GM21825 (cell line): ENCODE data around the gene ITPRIPL2.

ENCODE experiments used
- ATAC-seq: cut with Tn5 transposase; IDR thresholded peaks from one replicate; pipeline ENCODE4 v1.9.1; 2021; ENCODE audit warnings: mild to moderate bottlenecking, moderate library complexity; ENCODE audit not compliant: unreplicated experiment

Gene ITPRIPL2

DNA sequence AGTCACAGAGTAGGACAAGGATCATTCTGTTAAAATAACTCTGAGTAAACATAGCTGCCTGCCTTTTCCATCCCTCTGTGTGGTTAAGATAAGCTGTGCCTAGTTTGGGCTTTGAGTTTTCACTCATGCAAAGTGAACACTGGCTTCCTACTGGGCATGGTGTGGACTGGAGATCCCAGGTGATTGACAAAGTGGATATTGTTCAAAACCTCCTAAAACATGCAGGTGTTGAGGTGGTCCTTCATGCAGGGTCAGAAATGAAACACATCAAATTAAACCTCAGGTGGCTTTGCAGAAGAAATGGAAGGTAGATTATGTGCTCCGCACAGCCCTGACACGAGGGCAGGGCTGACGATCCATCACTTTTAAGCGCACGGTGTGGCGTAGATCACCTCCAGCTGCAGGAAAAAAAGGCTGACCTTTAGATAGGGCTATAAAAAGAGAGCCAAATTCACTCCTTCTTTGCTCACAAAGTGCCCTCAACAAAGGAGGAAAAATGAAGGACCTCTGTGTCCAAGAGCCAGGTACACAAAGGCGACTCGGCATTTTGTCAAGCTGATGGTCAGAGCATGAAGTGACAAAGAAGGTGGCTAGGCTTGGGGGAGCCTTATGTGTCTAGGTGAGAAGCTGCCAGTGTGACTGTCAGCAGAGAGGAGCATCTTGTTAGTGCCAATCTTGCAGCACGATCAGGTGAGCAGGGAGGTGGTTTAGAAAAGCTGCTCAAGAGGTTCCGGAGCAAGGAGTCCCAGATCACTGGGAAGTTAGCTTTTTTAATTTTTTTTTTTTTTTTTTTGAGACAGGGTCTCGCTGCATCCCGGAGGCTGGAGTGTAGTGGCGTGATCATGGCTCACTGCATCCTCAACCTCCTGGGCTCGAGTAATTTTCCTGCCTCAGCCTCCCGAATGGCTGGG, 19.9 kb upstream of the ITPRIPL2 start:
- no peak for ATAC-seq

DNA sequence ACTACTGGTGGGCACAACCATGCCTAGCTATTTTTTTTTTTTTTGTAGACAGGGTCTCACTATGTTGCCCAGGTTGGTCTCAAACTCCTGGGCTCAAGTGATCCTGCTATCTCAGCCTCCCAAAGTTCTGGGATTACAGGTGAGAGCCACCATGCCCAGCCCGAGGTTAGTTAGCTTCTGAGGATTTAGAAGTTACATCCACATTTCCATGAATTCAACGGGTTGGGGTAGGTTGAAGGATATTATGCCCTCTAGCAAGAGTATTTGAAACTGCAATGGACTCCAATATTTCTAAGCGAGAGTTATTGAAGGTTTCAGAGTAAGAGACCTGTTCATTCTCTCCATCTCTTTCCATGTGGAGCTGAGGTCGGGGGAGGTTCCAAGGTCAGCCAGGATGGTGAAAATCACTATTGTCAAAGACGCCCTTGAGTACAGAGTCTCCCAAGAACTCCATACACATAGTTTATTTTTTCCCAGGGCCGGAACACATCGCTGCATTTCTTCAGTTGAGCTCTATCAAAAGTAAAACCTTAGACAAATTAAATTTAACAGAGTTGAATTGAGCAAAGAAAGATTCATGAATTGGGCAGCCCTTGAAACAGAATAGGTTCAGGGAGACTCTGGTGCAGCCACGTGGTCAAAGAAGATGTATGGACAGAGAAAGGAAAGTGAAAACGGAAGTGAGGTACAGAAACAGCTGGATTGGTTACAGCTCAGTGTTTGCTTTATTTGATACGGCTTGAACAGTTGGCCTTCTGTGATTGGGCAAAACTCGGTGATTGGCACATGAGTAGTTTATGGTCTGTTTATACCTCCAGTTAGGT, 19.0 kb upstream of the ITPRIPL2 start:
- no peak for ATAC-seq

DNA sequence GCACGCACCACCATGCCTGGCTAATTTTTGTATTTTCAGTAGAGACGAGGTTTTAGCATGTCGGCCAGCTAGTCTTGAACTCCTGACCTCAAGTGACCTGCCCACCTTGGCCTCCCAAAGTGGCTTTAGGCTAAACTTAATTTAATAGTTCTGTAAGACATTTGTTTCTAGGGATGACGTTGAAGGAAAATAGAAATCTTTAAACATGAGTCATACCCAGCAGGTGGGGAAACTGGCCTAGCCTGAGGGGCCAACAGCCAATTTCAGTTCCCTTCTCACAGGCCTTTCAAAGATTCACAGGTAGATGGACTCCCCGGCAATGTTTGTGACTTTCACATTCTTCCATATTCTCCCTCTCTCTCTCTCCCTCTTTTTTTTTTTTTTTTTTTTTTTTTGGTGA, 18.1 kb upstream of the ITPRIPL2 start:
- no peak for ATAC-seq

DNA sequence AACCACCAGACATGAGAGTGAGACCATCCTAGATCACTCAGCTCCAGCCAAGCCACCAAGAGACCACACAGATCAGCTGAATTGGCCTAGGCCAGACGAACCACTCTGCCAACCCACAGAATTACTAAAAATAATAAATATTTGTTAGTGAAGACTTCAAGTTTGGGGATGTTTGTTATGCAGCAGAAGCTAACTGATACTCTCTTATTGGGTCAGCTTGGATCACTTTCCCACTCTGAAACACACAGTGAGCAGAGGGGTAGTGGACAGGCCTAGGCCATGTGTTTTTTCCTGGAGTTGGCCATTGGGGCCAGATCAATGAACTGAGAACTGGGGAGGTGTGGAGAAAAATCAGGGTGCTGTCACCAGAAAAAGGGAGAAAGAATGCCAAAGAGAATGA, 15.6 kb upstream of the ITPRIPL2 start:
- no peak for ATAC-seq

DNA sequence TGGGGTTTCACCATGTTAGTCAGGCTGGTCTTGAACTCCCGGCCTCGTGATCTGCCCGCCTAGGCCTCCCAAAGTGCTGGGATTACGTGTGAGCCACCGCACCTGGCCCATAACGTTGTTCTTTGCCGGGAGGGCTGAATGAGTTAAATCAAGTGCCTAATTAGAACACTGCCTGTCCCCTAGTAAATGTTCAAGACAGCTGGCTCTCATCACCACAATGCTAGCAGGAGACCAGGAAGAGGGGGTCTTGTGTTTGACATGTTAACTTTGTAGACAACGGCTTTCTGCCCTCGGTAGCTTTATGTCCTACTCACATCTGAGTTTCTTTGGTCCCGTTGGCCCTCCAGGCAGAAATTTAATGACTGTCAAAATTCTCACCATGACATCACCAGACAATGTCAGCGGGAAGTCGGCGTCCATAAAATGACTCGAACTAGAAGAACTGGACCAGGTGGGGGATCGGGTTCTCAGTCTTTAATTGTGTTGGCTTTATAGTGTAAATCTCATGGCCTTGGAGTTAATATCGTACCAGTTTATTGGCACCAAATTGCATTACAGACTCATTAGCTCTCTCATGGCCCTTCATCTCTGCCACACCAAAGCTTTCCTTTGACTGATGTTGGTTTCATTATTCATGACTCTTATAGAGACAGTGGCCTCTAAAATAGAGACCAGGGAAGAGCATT, 11.4 kb upstream of the ITPRIPL2 start:
- no peak for ATAC-seq

DNA sequence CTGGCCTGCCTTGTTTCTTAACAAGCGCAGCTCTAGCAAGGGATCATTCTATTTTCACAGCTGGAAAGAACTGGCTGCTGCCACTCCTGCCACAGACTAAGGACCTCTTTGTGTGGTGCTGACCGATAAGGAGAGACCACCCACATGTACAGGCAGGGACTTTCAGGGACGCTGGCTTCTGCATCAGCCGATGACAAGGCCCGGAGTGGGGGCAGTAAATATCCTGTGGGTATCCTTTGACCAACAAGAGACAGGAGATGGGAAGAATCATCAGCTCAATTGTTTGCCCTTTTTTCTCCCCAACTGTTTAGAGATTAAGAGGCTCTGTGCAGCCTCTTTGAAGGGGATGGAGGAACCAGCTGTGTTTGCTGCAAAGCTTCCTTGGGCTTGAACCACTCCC, 9.2 kb upstream of the ITPRIPL2 start:
- no peak for ATAC-seq

DNA sequence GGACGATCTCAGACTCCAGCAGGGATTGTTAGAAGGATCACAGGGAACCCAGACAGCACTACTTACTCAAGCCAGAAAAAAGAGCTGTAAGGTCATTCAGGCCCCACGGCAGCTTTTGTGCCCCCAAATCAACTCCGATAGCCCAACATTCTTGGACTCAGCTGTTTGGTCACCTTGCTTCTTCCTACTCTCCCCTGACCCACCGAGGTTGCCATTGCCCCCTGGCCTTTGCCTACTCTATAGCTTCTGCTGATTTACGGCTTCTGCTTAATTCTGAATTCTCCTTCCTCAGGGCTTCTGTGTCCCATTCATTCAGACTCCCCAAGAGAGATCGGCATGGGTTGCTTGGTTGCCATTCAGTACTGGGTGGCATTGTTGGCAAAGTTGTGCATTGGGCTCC, 8.6 kb upstream of the ITPRIPL2 start:
- no peak for ATAC-seq

DNA sequence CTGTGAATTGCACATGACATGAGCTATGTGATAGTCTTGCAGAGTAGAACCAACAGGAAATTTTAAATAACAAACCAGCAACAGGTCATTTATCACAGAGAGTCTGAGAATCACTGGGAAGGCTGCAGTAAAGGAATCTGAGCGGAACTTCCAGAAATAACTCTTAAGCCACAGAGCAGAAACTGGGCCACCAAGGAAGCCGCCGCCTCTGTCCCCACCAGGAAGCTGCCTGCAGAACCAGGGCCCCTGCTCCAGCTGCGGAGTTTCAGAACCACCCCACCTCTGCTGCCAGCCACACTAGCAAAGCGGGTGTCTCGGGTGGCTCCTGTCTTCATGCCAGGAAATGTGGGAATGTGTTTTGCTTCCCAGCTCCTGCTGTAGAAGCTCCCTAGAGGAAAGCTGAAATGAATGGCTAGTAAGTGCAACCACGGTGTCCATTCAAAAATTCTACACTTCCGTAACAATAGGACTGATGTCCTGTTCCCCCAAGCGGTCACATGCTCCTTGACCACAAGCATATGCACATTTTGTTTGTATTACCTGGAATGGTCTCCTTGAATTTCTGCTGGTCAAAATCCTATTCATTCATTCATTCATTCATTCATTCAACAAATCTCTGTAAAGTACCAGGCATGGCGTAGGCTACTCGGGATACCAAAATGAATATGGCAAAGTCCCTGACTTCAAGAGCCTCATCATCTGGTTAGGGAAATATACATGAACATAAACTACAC, 7.7 kb upstream of the ITPRIPL2 start:
- no peak for ATAC-seq

DNA sequence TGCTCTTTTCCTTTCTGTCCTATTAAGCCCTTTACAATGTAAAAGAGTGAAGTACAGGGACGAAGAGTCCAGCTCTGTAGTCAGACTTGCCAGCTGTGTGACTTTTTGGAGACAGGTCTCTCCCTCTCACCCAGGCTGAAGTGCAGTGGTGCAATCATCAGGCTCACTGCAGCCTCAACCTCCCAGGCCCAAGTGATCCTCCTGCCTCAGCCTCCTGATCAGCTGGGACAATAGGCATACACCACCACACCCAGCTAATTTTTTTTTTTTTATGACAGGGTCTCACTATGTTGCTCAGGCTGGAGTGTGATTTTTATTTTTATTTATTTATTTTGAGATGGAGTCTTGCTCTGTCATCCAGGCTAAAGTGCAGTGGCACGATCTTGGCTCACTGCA, 7.1 kb upstream of the ITPRIPL2 start:
- no peak for ATAC-seq

DNA sequence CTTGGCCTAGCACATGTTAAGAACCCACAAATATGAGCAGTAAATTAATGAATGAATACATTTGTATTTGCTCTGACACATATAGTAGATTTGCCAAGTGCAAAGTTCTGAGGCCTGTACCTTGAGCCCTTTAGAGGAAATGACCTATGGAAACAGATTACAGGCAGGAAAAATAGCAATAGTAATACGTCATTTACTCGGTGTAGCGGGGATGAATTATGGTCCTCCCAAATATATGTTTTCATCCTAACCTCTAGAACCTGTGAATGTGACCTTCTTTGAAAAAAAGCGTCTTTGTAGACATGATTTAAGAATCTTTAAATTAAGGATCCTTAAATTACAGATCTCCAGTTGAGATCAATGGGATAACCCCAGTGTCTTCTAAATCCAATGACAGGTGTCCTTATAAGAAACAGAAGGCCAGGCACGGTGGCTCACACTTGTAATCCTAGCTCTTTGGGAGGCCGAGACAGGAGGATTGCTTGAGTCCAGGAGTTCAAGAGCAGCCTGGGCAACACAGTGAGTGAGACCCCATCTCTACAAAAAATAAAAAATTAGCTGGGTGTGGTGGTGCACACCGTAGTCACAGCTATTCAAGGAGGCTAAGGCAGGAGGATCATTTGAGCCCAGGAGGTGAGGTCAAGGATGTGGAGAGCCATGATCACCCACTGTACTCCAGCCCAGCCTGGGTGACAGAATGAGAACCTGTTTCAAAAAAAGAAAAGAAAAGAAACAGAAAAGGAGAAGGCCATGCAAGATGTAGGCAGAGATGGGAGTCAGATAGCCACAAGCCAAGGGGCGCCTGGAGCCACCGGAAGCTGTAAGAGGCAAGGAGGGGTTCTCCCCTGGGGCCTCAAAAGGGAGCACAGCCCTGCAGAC, 5.1 kb upstream of the ITPRIPL2 start:
- ATAC-seq, result no peak

DNA sequence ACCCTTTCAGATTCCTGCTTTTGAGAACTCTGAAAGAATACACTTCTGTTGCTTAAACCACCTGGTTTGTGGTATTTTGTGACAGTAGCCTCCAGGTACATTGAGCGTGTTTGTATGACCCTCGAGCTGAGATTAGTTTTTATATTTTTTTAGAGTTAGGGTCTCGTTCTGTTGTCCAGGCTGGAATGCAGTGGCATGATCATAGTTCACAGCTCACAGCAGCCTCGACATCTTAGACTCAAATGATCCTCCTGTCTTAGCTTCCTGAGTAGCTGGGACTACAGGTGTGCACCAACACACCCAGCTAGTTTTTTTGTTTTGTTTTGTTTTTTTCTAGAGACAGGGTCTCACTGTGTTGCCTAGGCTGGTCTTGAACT, 4.5 kb upstream of the ITPRIPL2 start:
- ATAC-seq, result no peak

DNA sequence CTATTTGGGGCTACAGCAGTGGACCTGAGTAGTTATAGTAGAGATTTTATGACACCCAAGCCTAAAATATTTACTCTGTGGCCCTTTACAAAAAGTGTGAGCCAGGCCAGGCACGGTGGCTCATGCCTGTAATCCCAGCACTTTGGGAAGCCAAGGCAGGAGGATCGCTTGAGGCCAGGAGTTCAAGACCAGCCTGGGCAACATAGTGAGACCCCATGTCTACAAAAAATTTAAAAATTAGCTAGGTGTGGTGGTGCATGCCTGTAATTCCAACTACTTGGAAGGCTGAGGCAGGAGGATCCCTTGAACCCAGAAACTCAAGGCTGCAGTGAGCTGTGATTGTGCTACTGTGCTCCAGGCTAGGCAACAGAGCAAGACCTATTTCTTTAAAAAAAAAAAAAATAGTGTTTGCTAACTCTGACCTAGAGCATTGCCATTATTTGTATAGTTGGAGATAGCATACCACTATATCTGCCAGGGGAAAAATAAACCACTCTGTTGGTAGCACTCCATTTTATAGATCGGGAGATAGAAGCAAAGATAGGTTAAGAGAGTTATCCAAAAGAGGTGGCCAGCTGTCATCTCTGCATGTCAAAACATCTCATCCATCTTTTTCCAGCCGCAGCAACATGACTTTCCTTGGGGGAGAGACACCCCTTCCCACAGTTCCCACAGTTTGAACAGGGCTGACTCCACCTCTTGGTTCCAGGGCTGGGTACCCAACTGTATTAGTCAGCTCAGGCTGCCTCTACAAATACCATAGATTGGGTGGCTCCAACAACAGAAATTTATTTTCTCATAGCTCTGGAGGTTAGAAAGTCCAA, 3.0 kb upstream of the ITPRIPL2 start:
- ATAC-seq, result no peak

DNA sequence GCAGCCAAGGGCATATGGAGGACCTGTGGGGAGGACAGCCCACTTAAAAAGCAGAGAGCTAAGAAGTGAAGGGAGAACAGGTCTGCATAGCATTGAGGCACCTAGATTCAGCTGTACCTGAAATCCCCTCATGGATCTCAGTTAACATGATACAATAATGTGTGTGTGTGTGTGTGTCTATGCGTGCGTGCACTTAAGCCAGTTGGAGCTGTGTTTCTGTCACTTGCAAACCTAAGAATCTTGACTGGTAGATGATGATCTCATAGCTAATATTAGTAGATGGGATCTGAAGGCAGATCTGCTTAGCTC, 1.7 kb upstream of the ITPRIPL2 start:
- no peak for ATAC-seq

DNA sequence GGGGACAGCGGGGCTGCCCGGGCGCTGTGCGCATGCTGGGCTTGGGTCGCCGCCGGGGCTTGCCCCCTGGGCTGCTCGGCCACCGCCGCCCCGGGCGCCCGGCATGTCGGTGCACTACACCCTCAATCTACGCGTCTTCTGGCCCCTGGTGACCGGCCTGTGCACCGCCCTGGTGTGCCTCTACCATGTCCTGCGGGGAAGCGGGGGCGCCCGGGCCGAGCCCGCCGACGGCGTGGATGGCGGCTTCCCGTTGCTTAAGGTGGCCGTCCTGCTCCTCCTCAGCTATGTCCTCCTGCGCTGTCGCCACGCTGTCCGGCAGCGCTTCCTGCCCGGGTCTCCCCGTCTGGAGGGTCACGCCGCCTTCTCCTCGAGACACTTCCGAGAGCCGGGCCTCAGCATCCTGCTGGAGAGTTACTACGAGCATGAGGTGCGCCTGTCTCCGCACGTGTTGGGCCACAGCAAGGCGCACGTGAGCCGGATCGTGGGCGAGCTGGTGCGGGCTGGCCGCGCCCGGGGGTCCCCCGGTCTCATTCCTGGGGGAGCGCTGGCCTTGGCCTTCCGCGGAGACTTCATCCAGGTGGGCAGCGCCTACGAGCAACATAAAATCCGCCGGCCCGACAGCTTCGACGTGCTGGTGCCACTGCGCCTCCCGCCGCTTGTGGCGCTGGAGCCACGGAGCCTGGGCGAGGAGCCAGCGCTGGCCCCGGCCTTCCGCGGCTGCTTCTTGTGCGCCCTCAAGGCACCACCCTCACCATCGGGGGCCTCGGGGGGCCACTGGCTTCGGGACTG, 789 bp downstream of the ITPRIPL2 start:
- no peak for ATAC-seq

DNA sequence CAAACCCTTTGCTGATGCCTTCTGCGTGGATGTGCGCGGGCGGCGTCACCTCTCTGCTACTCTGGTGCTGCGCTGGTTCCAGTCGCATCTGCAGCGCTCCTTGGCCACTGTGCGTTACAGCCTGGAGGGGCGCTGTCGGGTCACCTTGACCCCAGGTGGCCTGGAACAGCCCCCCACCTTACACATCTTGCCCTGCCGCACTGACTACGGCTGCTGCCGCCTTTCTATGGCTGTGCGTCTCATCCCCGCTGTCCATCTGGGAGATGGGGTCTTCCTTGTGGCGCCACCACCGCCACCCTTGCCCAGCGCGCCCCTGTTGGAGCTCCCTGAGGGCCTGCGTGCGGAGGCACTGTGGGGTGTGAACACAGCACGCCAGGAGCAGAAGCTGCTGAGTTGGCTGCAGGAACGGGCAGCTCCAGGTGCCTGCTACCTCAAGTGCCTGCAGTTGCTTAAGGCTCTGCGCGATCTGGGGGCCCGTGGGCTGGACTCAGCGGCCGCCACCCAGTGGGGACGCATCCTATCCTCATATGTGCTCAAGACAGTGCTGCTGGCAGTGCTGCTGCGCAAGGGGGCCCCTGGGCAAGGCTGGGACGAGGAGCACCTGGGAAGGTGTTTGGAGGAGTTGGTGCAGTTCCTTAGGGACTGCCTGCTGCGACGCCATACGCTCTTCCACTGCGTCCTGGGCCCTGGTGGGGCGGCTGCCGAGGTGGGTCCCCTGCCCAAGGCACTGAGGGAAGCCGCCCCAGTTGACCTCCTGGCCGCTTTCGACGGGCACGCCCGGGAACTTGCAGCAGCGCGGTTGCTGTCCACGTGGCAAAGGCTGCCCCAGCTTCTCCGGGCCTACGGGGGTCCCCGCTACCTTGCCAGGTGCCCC, 1.6 kb downstream of the ITPRIPL2 start:
- ATAC-seq, result no peak

DNA sequence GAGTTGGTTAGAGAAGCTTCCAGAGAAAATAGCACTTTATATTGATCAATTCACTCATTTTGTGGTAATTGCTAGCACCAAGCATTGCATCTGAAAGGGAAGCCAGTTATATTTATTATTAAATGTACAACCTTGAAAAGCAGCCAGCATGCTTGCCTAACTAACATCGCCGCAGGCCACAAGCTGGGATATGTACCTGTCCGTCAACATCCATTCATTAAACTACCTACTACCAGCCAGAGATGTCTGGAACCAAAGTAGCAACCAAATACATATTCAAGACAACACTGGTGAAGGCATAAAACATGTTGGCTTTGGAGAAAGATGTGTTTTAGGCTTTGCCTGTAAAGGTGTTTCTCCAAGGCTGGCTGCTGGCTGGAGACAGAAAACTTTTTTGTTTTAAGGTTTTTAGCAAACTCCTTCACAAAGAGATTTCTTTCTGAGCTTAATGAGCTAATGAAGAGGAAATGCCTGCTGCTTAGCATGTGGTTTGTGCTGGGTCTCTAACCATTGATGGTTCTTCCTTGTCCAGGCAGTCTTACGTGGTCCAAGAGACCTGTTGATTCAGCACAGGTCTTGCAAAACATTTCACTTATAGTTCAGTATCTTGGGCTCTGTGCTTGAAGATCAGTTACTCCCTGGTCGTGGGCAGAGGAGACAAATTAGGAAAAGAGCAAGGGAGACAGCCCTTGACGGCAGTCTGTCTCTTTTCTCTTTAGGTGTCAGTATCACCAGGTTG, 3.1 kb downstream of the ITPRIPL2 start:
- ATAC-seq, result no peak

DNA sequence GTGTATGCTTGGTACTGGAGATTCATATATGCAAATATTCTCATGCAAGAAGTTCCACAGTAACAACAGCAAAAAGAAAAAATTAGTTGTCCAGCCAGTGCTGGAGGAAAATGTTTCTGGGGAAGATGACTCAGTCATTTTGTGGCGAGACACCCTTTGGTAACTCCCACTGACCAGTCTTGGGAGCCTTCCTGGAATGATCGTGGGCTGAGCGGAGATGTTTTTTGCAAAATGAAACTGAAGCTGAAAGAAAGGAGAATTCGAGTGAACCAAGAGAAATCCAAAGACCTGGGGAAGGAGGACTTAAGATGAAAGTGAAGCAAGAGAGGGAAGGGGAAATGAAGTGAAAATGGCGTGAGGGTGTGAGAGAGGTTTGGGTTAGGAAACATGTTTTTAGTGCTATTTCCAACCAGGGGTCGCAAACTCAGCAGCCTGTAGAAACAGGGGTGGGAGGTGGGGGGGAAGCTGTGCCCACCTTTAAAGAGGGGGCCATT, 5.2 kb downstream of the ITPRIPL2 start:
- ATAC-seq, result no peak
